HG02943 (cell line): ENCODE results near the gene DCST1.
A peak's percentile ranks its signal among the peaks of the same experiment; 100 is the strongest.

Experiments
- ATAC-seq: cut with Tn5 transposase; IDR thresholded peaks from one replicate; pipeline ENCODE4 v1.9.1; 2021; ENCODE audit warnings: mild to moderate bottlenecking, low read depth, moderate library complexity; ENCODE audit not compliant: unreplicated experiment

The DCST1 gene

GRCh38 chr1:155000726-155001424 lies 32.7 kb upstream of the DCST1 start:
- ATAC-seq, result peak; percentile 35

- ATAC-seq, result no peak
Observed at GRCh38 chr1:155001425-155001674, 32.3 kb upstream of the DCST1 start.

GRCh38 chr1:155001675-155002463 lies 31.8 kb upstream of the DCST1 start:
- peak; percentile 39 for ATAC-seq

GRCh38 chr1:155002464-155003226 lies 31.0 kb upstream of the DCST1 start, which contains the start of gene ZBTB7B:
Gene ZBTB7B, plus strand, starts transcription at chr1:155002802. Its CDS starts 11,859 bp downstream, at chr1:155014661.
- peak; percentile 1 for ATAC-seq

GRCh38 chr1:155003227-155003765 lies 30.3 kb upstream of the DCST1 start:
- ATAC-seq, result no peak

- no peak for ATAC-seq
Observed at GRCh38 chr1:155003766-155004351, 29.8 kb upstream of the DCST1 start.

GRCh38 chr1:155004352-155005075 lies 29.1 kb upstream of the DCST1 start:
- no peak for ATAC-seq

- ATAC-seq, result no peak
Observed at GRCh38 chr1:155005076-155006011, 28.3 kb upstream of the DCST1 start.

- ATAC-seq, result no peak
Observed at GRCh38 chr1:155006601-155007101, 27.0 kb upstream of the DCST1 start.

- no peak for ATAC-seq
Observed at GRCh38 chr1:155007251-155007828, 26.3 kb upstream of the DCST1 start.

GRCh38 chr1:155008015-155008941 lies 25.3 kb upstream of the DCST1 start:
- no peak for ATAC-seq

- ATAC-seq, result no peak
Observed at GRCh38 chr1:155009221-155009711, 24.4 kb upstream of the DCST1 start.

- ATAC-seq, result no peak
Observed at GRCh38 chr1:155009742-155010141, 23.9 kb upstream of the DCST1 start.

- no peak for ATAC-seq
Observed at GRCh38 chr1:155010211-155010918, 23.3 kb upstream of the DCST1 start.

GRCh38 chr1:155011004-155011416 lies 22.6 kb upstream of the DCST1 start:
- ATAC-seq, result no peak

GRCh38 chr1:155011437-155012025 lies 22.1 kb upstream of the DCST1 start:
- ATAC-seq, result no peak
